Fibroblast of peridontal ligament (primary cell): Measurements from ENCODE around the gene ANO3.

Experiments
- DNase-seq: peaks from one replicate; pipeline ENCODE4 v3.0.0-alpha.2; 2010; ENCODE audit errors: extremely low read depth

The ANO3 gene

DNA sequence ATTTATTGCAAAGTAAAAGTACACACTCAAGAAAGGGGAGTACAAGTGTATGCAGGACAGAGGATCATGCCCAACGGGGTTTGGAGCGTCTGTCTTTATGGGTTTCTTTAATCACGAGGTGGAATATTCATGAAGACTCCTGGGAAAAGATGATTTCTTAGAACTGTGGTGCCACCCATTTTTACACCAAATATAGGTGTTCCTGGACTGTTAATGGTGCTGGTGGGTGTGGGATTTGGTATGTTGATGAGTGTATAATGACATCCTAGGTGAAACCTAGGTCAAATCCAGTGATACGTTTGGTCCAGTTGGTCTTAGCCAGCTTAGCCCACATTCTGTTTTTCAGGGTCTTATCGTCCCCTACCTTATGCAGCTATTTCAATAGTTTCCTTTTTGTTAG is 21.1 kb downstream of the ANO3 start:
- DNase-seq = no peak

DNA sequence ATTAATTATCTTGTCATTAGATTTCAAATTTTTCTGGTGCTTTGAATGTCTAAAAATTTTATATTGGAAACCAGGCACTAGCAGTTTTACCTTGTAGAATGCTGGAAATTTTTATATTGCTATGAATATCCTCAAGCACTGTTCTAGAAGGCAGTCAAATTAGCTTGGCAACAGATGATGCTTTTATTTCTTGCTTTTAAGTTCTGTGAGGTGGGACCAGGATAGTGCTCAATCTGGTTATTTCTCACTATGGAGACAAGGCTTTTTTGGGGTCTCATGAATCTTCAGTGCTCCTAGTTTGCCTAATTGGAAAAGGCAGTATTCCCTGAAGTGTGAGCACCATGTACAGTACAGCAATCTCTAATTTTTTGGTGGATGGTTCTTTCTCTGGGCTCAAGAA is 27.1 kb downstream of the ANO3 start:
- no peak for DNase-seq

DNA sequence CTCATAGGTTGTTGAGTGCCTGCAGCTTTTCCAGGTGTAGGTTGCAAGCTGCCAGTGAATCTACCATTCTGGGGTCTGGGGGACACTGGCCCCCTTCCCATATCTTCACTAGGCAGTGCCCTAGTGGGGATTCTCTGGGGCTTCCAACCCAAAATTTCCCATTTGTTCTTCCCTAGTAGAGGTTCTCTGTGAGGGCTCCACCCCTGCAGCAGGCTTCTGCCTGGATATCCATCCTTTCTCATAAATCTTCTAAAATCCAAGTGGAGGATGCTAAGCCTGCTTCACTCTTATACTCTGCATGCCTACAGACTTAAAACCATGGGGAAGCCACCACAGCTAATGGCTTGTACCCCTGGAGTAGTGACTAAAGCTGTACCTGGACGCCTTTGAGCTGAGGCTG is 33.4 kb downstream of the ANO3 start:
- DNase-seq = no peak

DNA sequence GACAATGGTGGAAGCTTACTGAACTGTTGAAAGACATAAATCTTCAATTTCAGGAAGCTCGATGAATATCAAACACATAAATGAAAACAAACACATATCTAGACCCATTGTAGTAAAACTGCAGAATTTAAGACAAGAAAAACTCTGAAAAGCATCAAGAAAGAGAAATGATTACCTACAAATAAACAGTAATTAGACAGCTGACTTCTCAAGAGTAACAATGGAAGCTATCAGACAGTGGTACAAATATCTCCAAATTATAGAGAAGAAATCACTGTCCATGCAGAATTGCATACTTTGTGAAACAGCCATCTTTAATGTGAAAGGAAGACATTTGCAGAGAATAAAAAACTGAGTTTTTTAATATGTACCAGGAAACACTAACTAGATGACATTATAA is 45.7 kb downstream of the ANO3 start:
- DNase-seq = no peak

DNA sequence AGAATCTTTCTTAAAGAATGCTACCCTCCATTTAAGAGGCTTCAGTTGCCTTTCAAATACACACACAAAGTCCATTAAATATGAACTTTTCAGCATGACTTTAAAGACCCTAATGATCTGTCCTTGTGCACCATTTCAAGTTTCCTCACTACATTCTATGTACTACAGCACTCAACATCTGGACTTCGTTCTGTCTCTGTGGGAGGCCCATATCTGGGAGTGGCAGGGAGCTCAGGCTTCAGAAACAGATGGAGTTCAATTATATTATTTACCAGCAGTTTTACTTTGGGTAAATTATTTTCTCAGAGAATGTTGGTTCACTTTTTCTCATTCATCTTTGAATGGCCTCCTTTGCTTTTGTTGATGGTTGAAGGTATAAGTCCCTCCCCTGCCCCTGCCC is 67.4 kb downstream of the ANO3 start:
- peak; percentile 10 for DNase-seq

DNA sequence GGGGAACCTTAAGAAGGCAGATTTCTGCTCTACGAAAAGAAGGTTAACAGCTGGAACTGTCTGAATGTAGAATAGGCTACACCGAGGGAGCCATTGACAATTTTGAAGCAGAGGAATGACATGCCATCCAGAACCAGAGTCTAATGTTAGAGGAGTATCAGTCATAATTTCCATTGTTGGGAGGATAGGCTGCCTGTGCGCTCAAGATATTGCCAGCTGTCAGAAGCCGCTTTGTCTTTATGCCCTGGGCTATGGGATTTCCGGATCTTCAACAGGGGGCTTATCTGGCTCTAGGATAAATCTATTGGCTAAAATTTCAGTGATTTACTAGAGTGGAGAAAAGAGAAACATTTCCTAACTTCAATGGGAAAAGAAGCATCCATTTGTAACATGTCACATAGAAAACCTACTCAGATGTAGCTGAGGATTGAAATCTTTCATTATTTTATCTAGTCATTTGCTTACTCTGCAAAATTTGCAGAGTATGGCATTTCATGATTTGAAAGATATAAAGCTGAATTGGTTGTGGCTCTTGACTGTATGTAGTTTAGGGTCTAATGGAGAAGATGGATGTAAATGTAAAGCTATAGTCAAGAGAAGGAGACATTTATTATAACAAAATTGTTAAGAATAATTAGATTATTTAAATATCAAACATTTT is 78.9 kb downstream of the ANO3 start:
- no peak for DNase-seq

DNA sequence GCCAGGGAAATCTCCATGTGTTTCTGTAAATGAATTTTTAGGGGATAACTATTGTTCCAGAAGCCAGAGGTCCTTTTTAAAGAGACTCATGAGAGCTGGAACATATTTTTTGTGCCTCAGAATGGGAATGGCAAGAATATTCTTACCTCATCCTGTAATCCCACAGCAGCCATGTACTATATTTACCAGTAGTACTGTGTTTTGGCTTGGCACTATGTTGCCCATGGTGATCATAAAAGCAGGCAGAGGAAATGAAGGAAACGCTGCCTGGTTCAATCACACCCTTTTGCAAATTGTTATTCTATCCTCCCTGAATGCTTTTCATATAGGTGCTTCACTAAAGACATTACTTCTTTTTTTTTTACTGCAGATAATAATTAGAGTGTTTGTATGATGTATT is 81.0 kb downstream of the ANO3 start:
- DNase-seq = no peak

DNA sequence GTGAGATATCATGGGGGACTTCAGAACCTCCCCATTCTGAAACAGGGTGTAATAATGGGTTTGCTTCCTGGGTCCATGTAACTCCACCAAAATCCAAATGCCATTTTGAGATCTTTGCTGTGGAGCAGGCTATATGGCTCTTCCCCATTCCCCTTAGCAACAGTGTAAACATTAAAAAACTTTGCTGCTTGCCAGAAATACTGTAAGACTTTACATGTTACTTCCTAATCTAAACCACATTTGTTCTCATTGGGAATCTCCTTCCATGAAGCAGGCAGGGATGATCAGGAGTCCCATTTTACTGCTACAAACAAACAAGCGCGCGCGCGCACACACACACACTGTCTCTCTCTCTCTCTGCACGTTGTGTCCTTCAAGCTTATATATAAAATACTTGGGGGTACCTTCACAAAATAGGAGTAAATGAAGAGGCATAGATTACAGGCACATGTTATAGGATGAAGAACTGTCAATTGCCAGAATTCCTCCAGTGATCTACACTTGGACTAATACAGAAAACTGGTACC is 86.5 kb downstream of the ANO3 start:
- DNase-seq = peak; percentile 55

DNA sequence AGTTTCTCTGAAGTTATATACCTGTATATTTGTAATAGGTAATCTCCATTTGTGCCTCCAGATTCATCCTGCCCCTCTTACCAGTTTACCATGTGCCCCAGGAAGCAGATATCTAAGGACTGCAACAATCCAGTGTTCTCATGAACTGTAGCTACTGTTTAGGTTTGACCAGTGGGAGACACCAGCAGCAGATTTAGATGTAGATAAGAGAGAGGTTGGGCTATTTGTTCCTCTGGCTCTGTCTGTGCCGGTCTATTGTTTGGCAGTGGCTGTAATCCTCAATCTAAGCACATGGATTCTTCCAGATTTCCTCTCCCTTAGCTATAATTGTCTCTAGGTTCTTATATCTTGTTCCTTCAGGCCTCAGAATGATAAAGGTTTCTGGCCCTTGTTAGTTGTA is 88.4 kb downstream of the ANO3 start:
- no peak for DNase-seq

DNA sequence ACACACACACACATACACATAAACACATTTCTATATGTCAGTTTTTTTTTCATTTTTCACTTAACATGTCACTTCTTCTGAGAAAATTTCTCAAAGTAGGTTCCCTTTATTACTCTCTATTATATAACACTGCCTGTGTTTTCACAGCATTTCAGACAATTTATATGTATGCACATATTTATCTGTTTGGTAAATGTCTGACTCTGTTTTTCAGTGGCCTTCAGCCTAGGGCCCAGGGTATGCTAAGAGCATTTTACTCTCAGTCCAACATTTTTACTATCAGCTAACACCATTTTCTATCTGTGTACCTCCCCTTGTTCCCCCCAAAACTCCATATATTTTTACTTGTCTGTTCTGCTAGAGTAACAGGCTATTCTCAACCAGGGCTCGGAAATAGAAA is 92.3 kb downstream of the ANO3 start:
- no peak for DNase-seq

DNA sequence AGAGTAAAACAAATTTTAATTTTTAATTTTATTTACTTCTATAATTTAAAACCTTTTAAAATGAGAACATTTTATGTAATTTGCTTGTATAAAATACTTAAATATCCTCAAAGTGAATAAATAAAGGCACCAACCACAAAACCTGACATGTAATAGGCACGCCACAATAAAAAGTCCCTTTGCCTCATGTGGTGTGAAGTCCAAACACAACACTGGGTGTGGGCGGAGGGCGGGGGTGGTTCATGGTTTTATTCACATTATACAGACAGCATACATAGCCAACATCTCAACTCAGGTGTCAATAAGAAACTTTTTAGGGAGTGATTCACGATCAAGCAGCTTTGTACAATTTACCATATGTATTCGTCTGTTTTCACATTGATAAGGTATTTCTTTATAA is 107.9 kb downstream of the ANO3 start:
- no peak for DNase-seq

DNA sequence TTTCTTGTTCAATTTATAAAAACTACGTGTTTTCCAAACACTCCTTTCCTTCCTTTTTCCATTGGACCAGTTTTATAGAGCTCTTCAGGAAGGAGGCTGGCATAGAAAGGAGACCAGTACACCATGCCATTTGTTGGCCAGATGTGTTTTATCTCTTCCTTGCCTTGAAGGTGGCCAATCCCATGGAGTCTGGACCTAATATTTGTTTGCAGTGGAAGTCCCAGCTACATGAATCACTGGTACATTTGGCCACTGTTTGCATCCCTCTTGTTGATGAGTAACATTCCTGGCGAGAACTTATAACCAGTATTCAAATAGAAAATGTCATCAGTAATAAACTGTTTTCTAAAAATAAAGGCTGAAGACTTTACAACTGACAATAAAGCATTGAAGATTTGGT is 110.2 kb downstream of the ANO3 start:
- peak; percentile 67 for DNase-seq

DNA sequence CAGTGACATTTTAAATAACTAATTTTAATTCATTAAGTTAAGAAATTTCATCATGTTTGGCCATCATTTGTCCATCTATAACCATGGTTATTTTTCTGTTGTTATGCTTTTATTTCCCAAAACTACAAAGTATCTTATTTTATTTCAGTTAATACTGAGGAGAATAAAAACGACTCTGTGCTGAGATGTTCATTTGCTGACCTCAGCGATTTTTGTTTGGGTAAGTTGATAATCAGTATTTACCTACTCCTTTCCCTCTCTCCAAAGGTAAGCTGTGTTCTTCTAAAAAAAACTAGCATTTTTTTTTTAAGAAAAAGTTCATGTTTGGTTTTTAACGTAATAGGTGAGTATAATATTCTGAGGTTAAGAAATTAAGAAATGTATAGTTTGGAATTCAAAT is 111.7 kb downstream of the ANO3 start:
- no peak for DNase-seq

DNA sequence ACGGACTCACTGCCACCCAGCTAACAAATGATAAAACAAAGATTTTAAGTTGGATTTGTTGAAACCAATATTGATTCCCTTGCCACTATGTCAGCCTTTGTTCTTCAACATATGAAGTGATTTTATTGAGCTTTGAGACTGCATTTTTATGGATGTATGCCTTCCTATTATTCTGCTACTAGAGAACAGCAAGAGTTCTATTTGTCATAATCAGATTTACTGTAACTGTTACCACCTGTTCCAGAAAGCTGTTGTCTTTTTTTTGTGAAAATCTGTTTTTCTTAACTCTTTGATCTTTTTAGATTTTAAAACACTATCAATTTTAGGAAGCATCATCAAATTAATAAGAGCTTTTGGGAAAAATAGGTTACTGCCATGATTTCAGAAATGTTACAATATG is 125.7 kb downstream of the ANO3 start:
- DNase-seq = no peak

DNA sequence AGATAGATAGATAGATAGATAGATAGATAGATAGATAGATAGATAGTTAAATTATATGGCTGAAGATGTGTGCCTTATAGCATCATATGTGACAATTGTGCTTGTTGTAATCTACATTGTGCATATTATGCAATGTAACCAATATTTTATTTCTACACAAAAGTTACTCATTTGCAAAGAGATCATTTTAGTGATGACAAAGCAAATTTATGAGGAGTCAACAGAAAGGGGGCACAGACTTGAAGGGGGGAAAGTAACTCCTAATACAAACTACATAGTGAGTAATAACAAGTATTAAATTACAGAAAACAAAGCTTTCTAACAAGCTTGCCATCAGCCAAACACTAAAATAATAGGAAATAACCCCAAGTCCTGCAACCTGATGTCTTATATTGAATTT is 133.3 kb downstream of the ANO3 start:
- DNase-seq = no peak

DNA sequence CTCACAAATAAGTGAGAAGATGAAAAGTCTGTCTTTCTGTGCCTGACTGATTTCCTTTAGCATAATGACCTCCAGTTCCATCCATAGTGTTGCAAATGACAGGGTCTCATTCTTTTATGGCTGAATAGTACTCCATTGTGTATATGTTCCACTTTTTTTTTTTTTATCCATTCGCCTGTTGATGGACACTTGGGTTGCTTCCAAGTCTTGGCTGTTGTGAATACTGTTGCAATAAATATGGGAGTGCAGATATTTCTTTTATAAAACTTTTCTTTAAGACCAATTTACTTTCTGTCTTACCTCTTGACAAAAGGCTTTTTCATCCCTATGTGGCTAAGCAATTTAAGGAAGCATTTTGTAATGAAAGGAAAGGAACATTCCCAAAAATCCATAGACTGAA is 135.6 kb downstream of the ANO3 start:
- no peak for DNase-seq

DNA sequence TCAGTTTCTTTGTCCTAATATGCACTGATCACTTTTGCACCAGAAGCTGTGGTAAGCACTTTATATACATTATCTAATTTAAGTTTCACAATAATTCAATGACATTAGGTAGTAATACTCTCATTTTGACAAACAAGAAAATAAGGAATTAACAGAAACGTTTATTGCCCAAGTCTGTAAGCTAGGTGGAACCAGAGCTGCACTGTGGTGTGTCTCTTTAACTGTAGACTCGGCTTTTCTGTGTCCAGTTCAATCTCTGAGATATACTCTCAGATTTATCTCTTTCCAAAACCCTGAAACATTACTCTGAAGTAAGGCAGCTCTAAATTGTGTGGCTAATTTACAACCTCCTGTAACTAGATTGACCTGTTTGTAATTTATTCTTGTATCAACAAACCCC is 139.1 kb downstream of the ANO3 start:
- DNase-seq = no peak

DNA sequence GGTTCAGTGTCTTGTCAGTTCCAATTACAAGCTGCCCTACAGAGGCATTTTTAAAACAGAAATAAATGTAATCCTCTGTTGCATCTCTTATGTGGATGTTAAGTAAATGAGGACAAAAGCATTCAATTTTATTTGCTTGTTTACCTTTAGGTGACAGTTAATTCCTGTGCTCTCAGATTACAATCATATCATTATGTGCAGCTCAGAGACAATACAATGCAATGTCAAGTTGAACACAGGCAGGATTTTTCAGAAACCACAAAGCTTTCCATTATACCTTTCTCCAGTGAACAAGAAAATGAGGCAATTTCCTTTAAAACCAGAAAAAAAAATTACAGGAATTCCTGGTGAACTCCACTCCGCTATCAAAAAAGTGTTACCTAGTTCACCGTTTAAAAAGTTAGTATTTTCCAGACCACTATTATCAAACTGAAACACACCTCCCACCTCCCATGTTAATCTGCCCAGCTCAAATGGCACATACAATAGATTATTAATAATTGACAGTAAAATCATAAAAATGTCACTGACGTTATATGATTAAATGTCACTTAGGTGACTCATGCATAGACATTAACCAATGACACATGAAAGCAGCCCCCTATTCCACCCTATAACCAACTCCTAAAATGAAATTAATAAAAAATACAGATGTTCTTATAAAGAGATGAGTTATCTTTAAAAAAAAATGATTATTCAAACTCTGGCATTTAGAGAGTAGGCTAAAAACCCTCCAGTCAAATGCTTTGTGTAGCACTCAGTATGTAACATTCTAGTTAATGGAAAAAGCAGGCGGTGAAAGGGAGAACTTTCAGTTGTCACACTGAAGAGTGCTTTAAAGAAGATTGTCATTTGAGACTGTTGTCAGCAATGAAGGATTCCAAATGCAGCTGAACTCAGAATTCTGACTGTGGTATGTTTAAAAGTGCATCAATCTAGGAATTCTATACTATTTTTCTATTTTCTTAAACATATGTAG is 141.6 kb downstream of the ANO3 start:
- DNase-seq = no peak

DNA sequence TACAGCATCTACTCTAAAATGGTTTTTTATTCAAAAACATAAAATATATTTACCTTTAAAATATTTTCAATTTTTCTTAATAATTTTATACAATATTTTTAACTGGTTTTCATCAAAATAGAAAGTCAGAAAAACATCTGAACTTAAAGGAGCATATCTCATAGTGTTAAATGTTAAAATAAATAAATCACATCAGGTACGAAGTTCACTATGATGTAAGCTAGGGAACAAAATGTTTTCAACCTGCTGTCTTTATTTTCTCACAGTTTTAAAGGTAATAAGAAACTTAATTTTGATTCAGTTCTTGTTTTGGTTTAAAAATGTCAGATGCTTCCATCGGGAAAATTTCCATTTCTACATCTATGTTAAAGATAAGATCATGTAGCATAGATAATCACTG is 142.5 kb downstream of the ANO3 start:
- no peak for DNase-seq

DNA sequence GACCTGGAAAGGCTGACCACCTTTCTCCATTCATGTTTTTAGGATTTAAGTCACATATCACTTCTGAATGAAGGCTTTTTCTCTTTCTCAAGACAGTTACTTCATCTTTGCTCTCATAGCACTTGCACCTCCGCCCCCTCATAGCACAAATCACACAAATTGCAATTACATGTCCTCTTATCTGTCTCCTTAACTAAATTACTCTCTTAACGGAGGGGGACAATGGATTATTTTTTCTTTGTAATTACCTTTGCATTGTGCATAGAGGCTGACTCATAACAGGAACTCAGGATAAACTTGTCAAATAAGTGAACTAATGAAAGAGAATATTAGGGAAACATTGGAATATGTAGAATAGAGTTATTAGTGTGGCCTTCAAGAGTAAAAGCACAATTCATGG is 145.5 kb downstream of the ANO3 start:
- no peak for DNase-seq

DNA sequence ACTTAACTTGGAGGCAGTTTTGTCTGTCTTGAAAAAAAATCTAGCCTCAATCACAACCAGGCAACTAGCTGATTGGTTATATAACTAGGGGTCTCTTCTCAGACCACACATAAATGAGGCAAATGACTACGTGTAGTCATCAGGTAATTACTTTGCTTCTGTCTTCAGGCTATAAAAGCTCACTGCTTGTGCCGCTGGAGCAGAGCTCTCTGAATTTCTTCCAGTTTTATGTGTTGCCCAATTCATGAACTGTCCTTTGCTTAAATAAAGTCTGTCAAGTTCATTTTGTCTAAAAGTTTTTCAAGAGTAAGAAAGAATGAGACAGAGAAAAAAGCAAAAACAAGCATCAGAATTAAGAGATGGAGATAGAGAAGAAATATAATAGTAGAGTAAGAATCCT is 146.8 kb downstream of the ANO3 start:
- DNase-seq = no peak

DNA sequence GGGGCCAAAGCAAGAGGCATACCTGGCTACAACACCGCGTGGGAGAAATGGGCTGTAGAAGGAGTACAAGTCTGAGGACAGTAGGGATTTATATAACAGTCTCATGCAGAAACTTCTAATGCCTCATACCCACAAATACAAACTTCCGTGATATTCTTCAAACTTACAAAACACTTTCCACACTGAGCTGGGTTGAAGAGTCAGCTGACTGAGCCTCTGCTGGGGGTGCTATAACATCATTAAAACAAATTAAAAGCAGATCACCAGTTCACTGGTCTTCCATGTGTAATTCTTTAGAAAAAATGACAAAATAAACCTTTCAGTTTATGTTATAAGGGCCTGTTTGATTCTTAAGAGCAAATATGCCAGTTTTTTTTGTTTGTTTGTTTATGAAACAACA is 148.1 kb downstream of the ANO3 start:
- DNase-seq = no peak

DNA sequence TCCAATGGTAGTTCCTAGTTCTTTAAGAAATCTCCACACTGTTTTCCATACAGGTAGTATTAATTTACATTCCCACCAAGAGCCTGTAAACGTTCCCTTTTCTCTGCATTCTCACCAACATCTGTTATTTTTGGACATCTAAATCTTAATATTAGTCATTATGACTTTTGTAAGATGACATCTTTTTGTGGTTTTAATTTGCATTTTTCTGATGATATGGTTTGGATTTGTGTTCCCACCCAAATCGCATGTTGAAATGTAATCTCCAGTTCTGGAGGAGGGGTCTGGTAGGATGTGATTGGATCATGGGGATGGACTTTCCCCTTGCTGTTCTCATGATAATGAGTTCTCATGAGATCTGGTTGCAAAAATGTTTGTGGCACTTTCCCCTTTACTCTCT is 151.2 kb downstream of the ANO3 start:
- no peak for DNase-seq
